Islet of Langerhans (tissue), 1 donor: ENCODE results near the gene RGMB.

Experiments used
- FAIRE-seq: peaks from one replicate; lab custom pipeline; 2011; peaks lifted over from hg19 to GRCh38; lab: Jason Lieb, UNC

Gene RGMB

GRCh38 chr5:98827588-98828284, 54.3 kb downstream of the RGMB start:
- FAIRE-seq, result no peak

GRCh38 chr5:98836175-98836574, 62.7 kb downstream of the RGMB start:
- FAIRE-seq, result no peak

GRCh38 chr5:98839469-98840383, 66.3 kb downstream of the RGMB start:
- no peak for FAIRE-seq

GRCh38 chr5:98840946-98841345, 67.5 kb downstream of the RGMB start:
- no peak for FAIRE-seq

GRCh38 chr5:98843481-98843880, 70.0 kb downstream of the RGMB start:
- no peak for FAIRE-seq

GRCh38 chr5:98844865-98845264, 71.4 kb downstream of the RGMB start:
- no peak for FAIRE-seq

- FAIRE-seq, result no peak
Measured at GRCh38 chr5:98845878-98846277, 72.4 kb downstream of the RGMB start.
